Rectal smooth muscle tissue (tissue), 1 donor: ENCODE data around the gene EHD2.

Experiments
- H3K27ac ChIP-seq: one replicate; pipeline ENCODE4 v1.7.0; 2013; ENCODE audit warnings: low read depth, low read length, inconsistent platforms
- H3K27me3 ChIP-seq: one replicate; pipeline ENCODE4 v1.7.0; 2013; ENCODE audit warnings: low read length; ENCODE audit not compliant: control insufficient read depth, insufficient read depth
- H3K36me3 ChIP-seq: one replicate; pipeline ENCODE4 v1.7.0; 2013; ENCODE audit warnings: low read length; ENCODE audit not compliant: control insufficient read depth, insufficient read depth
- H3K4me1 ChIP-seq: one replicate; pipeline ENCODE4 v1.7.0; 2013; ENCODE audit warnings: low read length; ENCODE audit not compliant: control insufficient read depth, insufficient read depth
- H3K4me3 ChIP-seq: one replicate; pipeline ENCODE4 v1.7.0; 2013; ENCODE audit warnings: low read length
- H3K9ac ChIP-seq: one replicate; pipeline ENCODE4 v1.7.0; 2013; ENCODE audit warnings: low read length

The EHD2 gene

DNA sequence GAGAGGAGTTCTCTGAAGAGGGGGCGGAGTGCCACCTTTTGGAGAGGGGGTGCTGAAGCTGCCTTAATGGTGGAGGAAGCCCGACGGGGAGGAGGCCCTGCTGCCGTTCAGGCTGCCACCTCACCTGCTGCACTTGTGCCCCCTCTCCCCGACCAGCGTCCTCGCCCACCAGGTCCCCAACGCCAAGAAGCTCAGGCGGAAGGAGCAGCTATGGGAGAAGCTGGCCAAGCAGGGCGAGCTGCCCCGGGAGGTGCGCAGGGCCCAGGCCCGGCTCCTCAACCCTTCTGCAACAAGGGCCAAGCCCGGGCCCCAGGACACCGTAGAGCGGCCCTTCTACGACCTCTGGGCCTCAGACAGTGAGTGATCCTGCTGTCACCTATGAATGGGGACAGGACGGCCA, 37.5 kb downstream of the EHD2 start:
- Histone ChIP-seq H3K9ac (no peak overlapping the region), H3K27me3 (no peaks in the 10 kb centered on the region), H3K27ac (no peak overlapping the region), H3K36me3 (peaks cover 51% of the 10 kb centered on the region), H3K4me3 (no peak overlapping the region), H3K4me1 (peaks cover 5% of the 10 kb centered on the region)

GRCh38 chr19:47752440-47753211, 39.4 kb downstream of the EHD2 start:
- Histone ChIP-seq H3K27ac (no peak overlapping the region), H3K4me1 (no peaks in the 10 kb centered on the region), H3K27me3 (no peaks in the 10 kb centered on the region), H3K4me3 (no peak overlapping the region), H3K36me3 (peaks cover 56% of the 10 kb centered on the region), H3K9ac (no peak overlapping the region)

- Histone ChIP-seq H3K4me1 (no peaks in the 10 kb centered on the region), H3K27me3 (no peaks in the 10 kb centered on the region), H3K9ac (no peak overlapping the region), H3K36me3 (peaks cover 56% of the 10 kb centered on the region), H3K27ac (no peak overlapping the region), H3K4me3 (no peak overlapping the region)
Observed at GRCh38 chr19:47754206-47755064, 41.2 kb downstream of the EHD2 start.

DNA sequence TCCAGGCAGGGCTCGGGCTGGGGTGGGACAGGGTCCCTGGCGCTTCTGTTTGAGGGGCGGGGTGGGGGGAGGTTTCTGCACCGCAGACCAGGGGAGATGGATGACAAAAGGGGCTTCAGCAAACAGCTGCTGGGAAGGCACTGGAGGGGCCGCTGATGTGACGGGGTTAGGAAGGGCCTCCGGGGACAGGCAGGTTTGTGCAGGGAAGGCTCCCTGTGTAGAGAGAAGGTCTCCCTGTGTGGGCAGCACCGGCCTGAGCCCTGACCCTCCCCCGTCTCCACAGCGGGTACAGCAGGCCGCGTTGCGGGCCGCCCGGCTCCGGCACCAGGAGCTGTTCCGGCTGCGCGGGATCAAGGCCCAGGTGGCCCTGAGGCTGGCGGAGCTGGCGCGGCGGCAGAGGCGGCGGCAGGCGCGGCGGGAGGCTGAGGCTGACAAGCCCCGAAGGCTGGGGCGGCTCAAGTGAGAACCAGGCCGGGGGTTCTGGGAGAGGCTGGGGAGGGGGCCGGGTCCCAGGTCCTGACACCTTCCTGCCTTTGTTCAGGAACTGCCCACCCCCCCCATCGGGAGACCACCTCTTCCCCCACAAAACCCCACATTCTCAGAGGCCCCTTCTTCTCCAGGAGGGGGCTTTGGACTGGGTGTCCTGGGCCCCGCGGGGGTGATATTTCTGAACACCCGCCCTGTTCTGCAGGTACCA, 42.0 kb downstream of the EHD2 start:
- H3K4me3 ChIP-seq: no peak overlapping the region
- no peaks in the 10 kb centered on the region for H3K4me1 ChIP-seq
- no peaks in the 10 kb centered on the region for H3K27me3 ChIP-seq
- no peak overlapping the region for H3K27ac ChIP-seq
- H3K36me3 ChIP-seq: peaks cover 50% of the 10 kb centered on the region
- no peak overlapping the region for H3K9ac ChIP-seq

- Histone ChIP-seq H3K4me1 (no peaks in the 10 kb centered on the region), H3K27ac (no peak overlapping the region), H3K27me3 (no peaks in the 10 kb centered on the region), H3K4me3 (no peak overlapping the region), H3K36me3 (peaks cover 42% of the 10 kb centered on the region), H3K9ac (no peak overlapping the region)
Observed at GRCh38 chr19:47755762-47756626, 42.8 kb downstream of the EHD2 start.

DNA sequence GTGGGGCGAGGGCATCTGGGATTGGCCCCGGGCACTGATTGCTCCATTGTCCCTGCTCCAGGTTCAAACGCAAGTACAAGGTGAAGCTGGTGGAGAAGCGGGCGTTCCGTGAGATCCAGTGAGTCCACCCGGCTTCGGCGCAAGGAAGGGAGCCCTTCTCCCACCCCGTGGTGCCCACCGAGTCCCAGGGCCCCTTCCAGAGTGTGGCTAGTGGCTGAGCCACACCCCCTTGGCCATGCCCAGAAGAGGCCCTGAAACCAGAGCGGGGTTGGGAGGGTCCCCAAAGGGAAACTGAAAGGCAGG, 43.4 kb downstream of the EHD2 start:
- Histone ChIP-seq H3K36me3 (peaks cover 36% of the 10 kb centered on the region), H3K9ac (no peak overlapping the region), H3K27me3 (no peaks in the 10 kb centered on the region), H3K4me3 (no peak overlapping the region), H3K4me1 (no peaks in the 10 kb centered on the region), H3K27ac (no peak overlapping the region)

GRCh38 chr19:47756953-47757608, 43.9 kb downstream of the EHD2 start:
- Histone ChIP-seq H3K9ac (no peak overlapping the region), H3K27ac (no peak overlapping the region), H3K36me3 (peaks cover 33% of the 10 kb centered on the region), H3K4me1 (no peaks in the 10 kb centered on the region), H3K4me3 (no peak overlapping the region), H3K27me3 (no peaks in the 10 kb centered on the region)

DNA sequence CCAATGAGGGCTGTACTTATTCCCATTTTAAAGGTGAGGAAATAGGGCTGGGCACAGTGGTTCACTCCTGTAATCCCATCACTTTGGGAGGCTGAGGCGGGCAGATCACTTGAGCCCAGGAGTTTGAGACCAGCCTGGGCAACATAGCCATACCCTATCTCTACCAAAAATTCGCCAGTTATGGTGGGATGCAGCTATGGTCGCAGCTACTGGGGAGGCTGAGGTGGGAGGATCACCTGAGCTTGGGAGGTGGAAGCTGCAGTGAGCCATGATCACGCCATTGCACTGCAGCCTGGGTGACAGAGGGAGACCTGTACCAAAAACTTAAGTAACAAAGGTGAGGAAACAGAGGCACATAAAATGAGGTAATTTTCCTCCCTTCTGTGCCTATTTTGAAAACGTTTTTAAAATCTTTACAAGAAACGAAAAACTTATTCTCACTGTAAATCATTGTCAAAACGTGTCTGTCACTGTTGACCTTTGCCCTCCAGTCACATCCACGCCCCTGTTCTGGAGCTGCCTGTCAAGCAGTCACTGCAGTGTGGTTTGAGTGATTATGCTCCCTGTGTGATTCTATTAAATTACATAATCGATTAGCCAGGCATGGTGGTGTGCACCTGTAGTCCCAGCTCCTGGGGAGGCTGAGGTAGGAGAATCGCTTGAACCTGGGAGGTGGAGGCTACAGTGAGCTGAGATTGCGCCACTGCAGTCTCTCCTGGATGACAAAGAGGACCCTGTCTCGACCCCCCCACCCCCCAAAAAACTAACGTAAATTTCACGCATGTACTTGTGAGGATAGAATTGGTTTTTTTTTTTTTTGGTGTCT, 44.6 kb downstream of the EHD2 start:
- peaks cover 26% of the 10 kb centered on the region for H3K36me3 ChIP-seq
- no peak overlapping the region for H3K9ac ChIP-seq
- no peak overlapping the region for H3K4me3 ChIP-seq
- no peaks in the 10 kb centered on the region for H3K27me3 ChIP-seq
- H3K27ac ChIP-seq: no peak overlapping the region
- H3K4me1 ChIP-seq: no peaks in the 10 kb centered on the region

DNA sequence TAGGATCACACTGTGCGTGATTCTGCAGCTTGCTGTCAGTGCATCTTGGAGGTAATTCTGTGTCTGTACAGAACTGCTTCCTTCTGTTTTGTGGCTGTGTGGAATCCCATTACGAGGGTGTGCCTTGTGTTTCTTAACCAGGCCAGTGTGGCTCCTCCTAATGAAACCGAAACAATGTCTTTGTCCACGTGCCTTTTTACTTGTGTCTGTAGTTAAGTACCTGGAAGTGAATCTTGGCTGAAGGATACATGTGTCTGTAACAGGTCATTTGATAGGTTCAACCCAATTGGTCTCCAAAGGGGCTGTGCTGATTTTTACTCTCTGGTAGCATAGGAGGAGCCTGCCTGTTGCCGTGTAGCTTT, 45.2 kb downstream of the EHD2 start:
- H3K27ac ChIP-seq: no peak overlapping the region
- no peaks in the 10 kb centered on the region for H3K27me3 ChIP-seq

DNA sequence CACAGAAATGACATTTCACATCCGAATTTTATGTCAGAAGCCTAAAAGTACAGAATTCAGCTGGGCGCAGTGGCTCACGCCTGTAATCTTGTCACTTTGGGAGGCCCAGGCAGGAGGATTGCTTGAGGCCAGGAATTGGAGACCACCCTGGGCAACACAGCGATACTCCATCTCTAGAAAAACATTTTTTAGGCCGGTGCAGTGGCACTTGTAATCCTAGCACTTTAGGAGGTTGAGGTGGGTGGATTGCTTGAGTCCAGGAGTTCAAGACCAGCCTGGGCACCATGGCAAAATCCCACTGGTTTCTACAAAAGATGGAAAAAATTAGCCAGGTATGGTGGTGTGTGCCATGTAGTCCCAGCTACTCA, 47.4 kb downstream of the EHD2 start:
- peaks cover 12% of the 10 kb centered on the region for H3K36me3 ChIP-seq
- no peak overlapping the region for H3K27ac ChIP-seq
- H3K27me3 ChIP-seq: no peaks in the 10 kb centered on the region
- H3K4me3 ChIP-seq: no peak overlapping the region
- H3K9ac ChIP-seq: no peak overlapping the region
- H3K4me1 ChIP-seq: no peaks in the 10 kb centered on the region

More for the DNA sequence above, 45.2 kb downstream of the EHD2 start:
- Histone ChIP-seq H3K36me3 (peaks cover 21% of the 10 kb centered on the region), H3K4me1 (no peaks in the 10 kb centered on the region), H3K9ac (no peak overlapping the region), H3K4me3 (no peak overlapping the region)

- Histone ChIP-seq H3K9ac (no peak overlapping the region), H3K27me3 (no peaks in the 10 kb centered on the region), H3K27ac (no peak overlapping the region), H3K4me3 (no peak overlapping the region), H3K4me1 (no peaks in the 10 kb centered on the region), H3K36me3 (peaks cover 3% of the 10 kb centered on the region)
Observed at GRCh38 chr19:47761566-47761965, 48.3 kb downstream of the EHD2 start.
